Coronary artery (tissue), 2 donors: ENCODE results near the gene OR4D2.

ENCODE experiments used
- DNase-seq: peaks from one replicate; pipeline ENCODE4 v3.0.0-alpha.2; 2017; ENCODE audit warnings: low spot score
- H3K27ac ChIP-seq, 2 donors: fragments of 200-600 bp; sonication (generic); one replicate each; pipeline ENCODE4 v1.5.1; 2016 to 2019
- H3K4me3 ChIP-seq: fragments of 200-600 bp; sonication (generic); 2 replicates; pipeline ENCODE4 v1.5.1; 2016; ENCODE audit warnings: mild to moderate bottlenecking, moderate library complexity
- CTCF ChIP-seq: fragments of 200-600 bp; sonication (generic); IDR thresholded peaks from one replicate; pipeline ENCODE4 v1.5.1; 2019; ENCODE audit warnings: antibody characterized with exemption

The OR4D2 gene

GRCh38 chr17:58184986-58185761 is 18.4 kb downstream of the OR4D2 start:
- H3K4me3 ChIP-seq: no peak overlapping the region
- H3K27ac ChIP-seq: no peak overlapping the region
- no peak for TF ChIP-seq CTCF
- DNase-seq: no peak

- Histone ChIP-seq H3K27ac (no peak overlapping the region), H3K4me3 (no peak overlapping the region)
- no peak for DNase-seq
- no peak for TF ChIP-seq CTCF
Measured at GRCh38 chr17:58186591-58186990, 19.8 kb downstream of the OR4D2 start.

GRCh38 chr17:58187063-58187462 is 20.3 kb downstream of the OR4D2 start:
- Histone ChIP-seq H3K4me3 (no peak overlapping the region), H3K27ac (no peak overlapping the region)
- no peak for DNase-seq
- TF ChIP-seq CTCF: no peak

- DNase-seq: no peak
- H3K4me3 ChIP-seq: no peak overlapping the region
- TF ChIP-seq CTCF: no peak
- H3K27ac ChIP-seq: no peak overlapping the region
Measured at GRCh38 chr17:58187675-58188074, 20.9 kb downstream of the OR4D2 start.

- DNase-seq: no peak
- no peak for TF ChIP-seq CTCF
- Histone ChIP-seq H3K27ac (no peak overlapping the region), H3K4me3 (no peak overlapping the region)
Measured at GRCh38 chr17:58189436-58190146, 22.8 kb downstream of the OR4D2 start.

GRCh38 chr17:58191241-58191896 is 24.6 kb downstream of the OR4D2 start:
- Histone ChIP-seq H3K27ac (no peak overlapping the region), H3K4me3 (no peak overlapping the region)
- TF ChIP-seq CTCF: no peak
- no peak for DNase-seq
